ENCODE measurements around the gene CAMK1D. TPM values are rescaled to one million over a fixed set of nuclear protein-coding genes. Genes with fewer than 3 reads are reported as not detected.

CAMK1D gene
- total RNA-seq, 4 donors from 2014 or later, result 13.5 to 21.4 (median 15.7) TPM

GRCh38 chr10:12846718-12847117, 497.4 kb downstream of the CAMK1D start:
- 3 to 60% methylated on average over 1 of the region's 1 CpG for WGBS, 2 donors (ENCODE audit: low coverage in 1 of 2)
- Histone ChIP-seq H3K9me3 (no peaks in the 10 kb centered on the region), H3K4me3 (no peak overlapping the region), H3K36me3 (no peaks in the 10 kb centered on the region), H3K27ac (no peak overlapping the region), H3K4me1 (peaks cover 6 to 16% (median 9%) of the 10 kb centered on the region in 4 donors), H3K27me3 (no peaks in the 10 kb centered on the region)
- no peak for TF ChIP-seq POLR2AphosphoS5 (IDR thresholded peaks at IDR 0.05)
- no peak for TF ChIP-seq CTCF (IDR thresholded peaks at IDR 0.05)
- no peak for TF ChIP-seq EP300 (IDR thresholded peaks at IDR 0.05; ENCODE audit: low read depth)
- TF ChIP-seq POLR2A (IDR thresholded peaks at IDR 0.05), result no peak
- intact Hi-C loops (cut with DNase I; ENCODE audit: low total_unique reads) (no loop called here), in situ Hi-C loops (cut with MboI; ENCODE audit: low pct_ligation_motif_present in 1 of 4, low pct_unique_long_range_greater_than_20kb in 1 of 4, low sequenced_read_pairs in 3 of 4) (no loop called here)
- no peak for DNase-seq

- intact Hi-C loops (cut with DNase I; ENCODE audit: low total_unique reads), result no loop called here
- WGBS, 2 donors (ENCODE audit: low coverage in 1 of 2), result 83 to 100% methylated on average over 1 to 14 of the region's 14 CpGs
Measured at GRCh38 chr10:12847361-12847975, 498.1 kb downstream of the CAMK1D start.

GRCh38 chr10:12848439-12849173, 499.3 kb downstream of the CAMK1D start:
- no peak for DNase-seq
- intact Hi-C loops (cut with DNase I; ENCODE audit: low total_unique reads) (no loop called here), in situ Hi-C loops (cut with MboI; ENCODE audit: low pct_ligation_motif_present in 1 of 4, low pct_unique_long_range_greater_than_20kb in 1 of 4, low sequenced_read_pairs in 3 of 4) (no loop called here)
- Histone ChIP-seq H3K36me3 (no peaks in the 10 kb centered on the region), H3K27me3 (no peaks in the 10 kb centered on the region), H3K4me1 (peaks cover 6 to 16% (median 9%) of the 10 kb centered on the region in 4 donors), H3K27ac (no peak overlapping the region), H3K9me3 (no peaks in the 10 kb centered on the region), H3K4me3 (no peak overlapping the region)
- TF ChIP-seq EP300 (IDR thresholded peaks at IDR 0.05; ENCODE audit: low read depth) (no peak), CTCF (IDR thresholded peaks at IDR 0.05) (no peak), POLR2AphosphoS5 (IDR thresholded peaks at IDR 0.05) (no peak), POLR2A (IDR thresholded peaks at IDR 0.05) (no peak)
- WGBS, 2 donors (ENCODE audit: low coverage in 1 of 2), result 79% methylated on average over 11 of the region's 11 CpGs; no CpG with 5 or more reads in 1 of the 2 donors

More at GRCh38 chr10:12847361-12847975, 498.1 kb downstream of the CAMK1D start:
- peaks cover 6 to 16% (median 9%) of the 10 kb centered on the region in 4 donors for H3K4me1 ChIP-seq
- no peak overlapping the region for H3K4me3 ChIP-seq
- H3K9me3 ChIP-seq, result no peaks in the 10 kb centered on the region
- TF ChIP-seq POLR2A (IDR thresholded peaks at IDR 0.05) (no peak), EP300 (IDR thresholded peaks at IDR 0.05; ENCODE audit: low read depth) (no peak), POLR2AphosphoS5 (IDR thresholded peaks at IDR 0.05) (no peak), CTCF (IDR thresholded peaks at IDR 0.05) (peak in 1 of 5 experiments; percentile 6)
- H3K27me3 ChIP-seq, result no peaks in the 10 kb centered on the region
- DNase-seq, result no peak
- in situ Hi-C loops (cut with MboI; ENCODE audit: low pct_ligation_motif_present in 1 of 4, low pct_unique_long_range_greater_than_20kb in 1 of 4, low sequenced_read_pairs in 3 of 4), result no loop called here
- no peaks in the 10 kb centered on the region for H3K36me3 ChIP-seq
- no peak overlapping the region for H3K27ac ChIP-seq

- Histone ChIP-seq H3K4me1 (peaks cover 5 to 13% (median 6%) of the 10 kb centered on the region in 4 donors), H3K36me3 (no peaks in the 10 kb centered on the region), H3K27ac (no peak overlapping the region), H3K4me3 (no peak overlapping the region), H3K9me3 (no peaks in the 10 kb centered on the region), H3K27me3 (no peaks in the 10 kb centered on the region)
- 42% methylated on average over 20 of the region's 20 CpGs; no CpG with 5 or more reads in 1 of the 2 donors for WGBS, 2 donors (ENCODE audit: low coverage in 1 of 2)
- no peak for DNase-seq
- in situ Hi-C loops (cut with MboI; ENCODE audit: low pct_ligation_motif_present in 1 of 4, low pct_unique_long_range_greater_than_20kb in 1 of 4, low sequenced_read_pairs in 3 of 4), result no loop called here
- intact Hi-C loops (cut with DNase I; ENCODE audit: low total_unique reads), result no loop called here
- no peak for TF ChIP-seq EP300 (IDR thresholded peaks at IDR 0.05; ENCODE audit: low read depth)
- TF ChIP-seq CTCF (IDR thresholded peaks at IDR 0.05), result no peak
- no peak for TF ChIP-seq POLR2AphosphoS5 (IDR thresholded peaks at IDR 0.05)
- TF ChIP-seq POLR2A (IDR thresholded peaks at IDR 0.05), result no peak
Measured at GRCh38 chr10:12849319-12850181, 500.2 kb downstream of the CAMK1D start.
